ENCODE results near the gene CAMTA1.
"Not testable (repeated sequence)": the region's sequence is repeated elsewhere in the genome, so short reads cannot be mapped to it uniquely, and the experiment has no call there.

The CAMTA1 gene

DNA sequence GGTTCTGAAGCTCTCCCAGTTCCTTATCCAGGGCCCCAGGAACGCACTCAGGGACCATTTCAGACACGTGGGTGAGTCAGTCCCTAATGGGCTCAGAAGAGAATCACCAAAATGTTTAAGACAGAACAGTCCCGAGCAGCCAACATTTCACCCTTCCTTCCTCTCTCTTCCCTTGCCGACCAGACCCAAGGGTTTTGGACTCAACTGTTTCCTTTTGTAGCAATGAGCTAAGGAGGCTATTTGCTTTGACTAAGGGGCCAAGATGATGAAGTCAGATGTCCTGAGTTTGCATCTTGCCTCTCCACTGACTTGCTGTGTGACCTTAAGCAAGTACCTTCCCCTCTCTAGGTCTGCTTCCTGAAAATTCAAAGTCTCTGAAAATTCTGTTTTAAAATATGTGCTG, 513.5 kb downstream of the CAMTA1 start:
- no peak for DNase-seq

GRCh38 chr1:7299329-7299799, 514.1 kb downstream of the CAMTA1 start:
- no peak for DNase-seq

DNA sequence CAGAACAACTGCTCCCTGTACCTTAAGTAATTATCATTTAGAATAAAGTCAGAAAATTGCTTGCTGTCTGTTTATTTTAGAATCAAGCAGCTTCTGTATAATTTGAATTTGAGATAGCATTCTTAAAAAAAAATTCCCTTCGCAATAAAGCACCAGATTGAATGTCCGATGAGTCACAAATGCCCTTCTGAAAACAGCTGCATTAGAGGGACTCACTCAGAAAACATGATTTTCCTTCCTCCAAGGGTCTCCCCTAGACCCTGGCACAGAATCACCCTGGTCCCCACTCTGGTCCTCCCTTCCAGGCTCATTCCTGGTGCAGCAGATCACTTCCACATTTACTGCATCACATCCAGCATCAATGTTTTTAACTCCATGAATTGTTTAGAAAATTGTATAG, 514.7 kb downstream of the CAMTA1 start:
- no peak for DNase-seq

GRCh38 chr1:7300893-7301663, 515.8 kb downstream of the CAMTA1 start:
- no peak for DNase-seq

GRCh38 chr1:7301664-7301981, 516.4 kb downstream of the CAMTA1 start:
- no peak for DNase-seq

DNA sequence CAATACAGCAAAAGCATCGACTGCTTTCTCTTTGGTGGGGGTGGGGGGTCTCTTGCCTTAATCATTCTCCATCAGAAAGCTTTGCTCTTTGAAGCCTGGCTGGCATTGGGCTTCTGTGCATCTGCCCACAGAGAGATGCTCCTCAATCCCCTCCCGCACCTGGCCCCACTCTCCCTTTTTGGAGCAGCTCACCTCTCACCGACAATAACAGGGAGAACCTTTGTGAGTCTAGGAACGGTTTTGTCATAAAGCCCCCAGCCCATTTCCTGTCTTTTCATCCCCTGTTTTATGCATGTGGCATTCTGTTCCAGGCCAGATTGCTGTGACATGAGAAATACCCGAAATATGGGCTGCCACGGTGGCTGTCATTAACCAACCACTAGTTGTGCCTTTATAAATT, 516.9 kb downstream of the CAMTA1 start:
- no peak for DNase-seq

DNA sequence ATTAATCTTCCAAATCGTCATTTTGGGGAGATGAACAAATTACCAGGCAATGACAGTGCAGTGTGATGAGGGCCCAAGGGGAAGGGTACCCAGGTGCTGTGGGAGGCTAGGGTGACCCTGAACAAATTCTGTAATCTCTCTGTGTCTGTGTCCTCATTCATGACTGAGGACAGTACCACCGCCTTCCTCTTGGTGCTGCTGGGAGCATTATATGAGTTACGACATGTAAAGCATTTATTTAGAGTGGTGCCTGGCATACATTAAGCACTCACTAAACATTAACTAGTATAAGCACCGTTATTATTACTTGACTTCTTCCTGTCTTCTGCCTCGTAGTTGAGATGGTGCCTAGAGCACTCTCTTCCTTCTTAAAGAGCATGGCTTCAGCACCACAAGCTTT, 517.6 kb downstream of the CAMTA1 start:
- no peak for DNase-seq

DNA sequence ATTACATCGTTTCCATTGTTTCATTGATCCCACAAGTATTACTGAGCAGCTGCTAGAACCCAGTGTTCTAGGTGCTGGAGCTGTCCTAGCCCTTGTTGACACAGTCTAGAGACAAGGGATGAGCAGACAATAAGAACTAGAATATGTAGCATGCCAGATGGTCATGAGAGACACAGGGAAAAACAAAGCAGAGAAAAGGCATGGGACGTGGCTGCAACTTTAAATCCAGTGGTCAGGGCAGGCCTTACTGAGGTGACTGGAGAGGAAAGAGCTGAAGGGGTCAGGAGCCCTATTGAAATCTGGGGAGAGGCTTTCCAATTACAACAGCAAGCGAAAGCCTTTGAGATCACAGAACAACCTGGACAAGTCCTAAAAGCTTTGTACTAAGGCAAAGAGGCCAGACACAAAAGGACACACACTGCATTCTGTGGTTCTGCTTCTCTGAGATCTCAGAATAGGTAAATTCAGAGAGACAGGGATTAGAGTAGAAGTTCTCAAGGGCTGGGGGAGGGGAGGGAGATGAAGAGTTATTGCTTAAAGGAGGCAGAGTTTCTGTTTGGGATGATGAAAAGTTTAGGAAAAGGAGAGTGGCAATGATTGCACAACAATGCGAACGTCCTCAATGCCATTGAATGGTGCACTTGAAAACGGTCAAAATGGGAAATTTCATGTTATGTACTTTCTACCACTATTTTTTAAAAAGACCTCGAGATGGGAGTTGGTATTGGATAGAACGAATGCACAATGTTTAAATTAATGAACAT, 518.5 kb downstream of the CAMTA1 start:
- no peak for DNase-seq

DNA sequence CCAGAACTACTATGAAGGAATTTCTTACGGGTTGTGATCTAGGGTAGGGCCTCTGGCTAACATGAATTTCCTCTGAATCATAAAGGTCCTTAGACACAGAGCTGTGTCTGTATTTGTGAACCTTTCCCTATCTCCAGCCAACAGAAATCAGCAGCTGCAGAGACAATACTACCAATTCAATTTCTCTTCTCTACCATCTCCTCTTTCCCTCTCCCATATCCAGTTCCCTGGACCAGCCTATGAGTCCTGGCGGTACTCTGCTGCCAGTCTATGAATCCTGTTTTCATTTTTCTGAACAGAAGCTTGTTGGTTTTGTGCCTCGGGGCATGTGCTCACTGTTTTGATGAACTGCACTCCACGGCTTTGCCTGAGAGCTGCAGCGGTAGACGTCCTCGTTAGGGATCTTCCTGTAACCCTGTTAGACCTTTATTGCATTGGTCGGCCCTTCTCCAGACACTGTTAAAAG, 527.9 kb downstream of the CAMTA1 start:
- no peak for DNase-seq

DNA sequence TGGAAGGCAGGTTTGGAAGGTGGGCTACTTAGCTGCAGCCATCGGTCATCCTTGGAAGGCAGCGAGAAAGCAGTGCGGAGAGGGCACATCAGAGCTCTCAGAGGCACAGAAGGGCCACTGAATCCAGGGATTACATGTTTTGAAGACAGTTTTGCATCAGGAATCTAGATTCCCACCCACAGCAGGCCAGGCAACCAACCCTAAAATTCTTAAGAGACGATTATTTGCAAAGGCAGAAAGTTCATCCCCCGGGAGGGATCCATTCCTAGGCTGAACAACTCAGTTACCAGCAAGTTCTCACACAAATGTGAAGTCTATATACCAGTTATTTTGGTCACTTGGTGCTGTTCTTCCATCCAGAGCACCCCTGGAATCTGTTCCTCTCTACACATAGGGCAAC, 528.6 kb downstream of the CAMTA1 start:
- DNase-seq: no peak

GRCh38 chr1:7315316-7315715, 530.1 kb downstream of the CAMTA1 start:
- no peak for DNase-seq

DNA sequence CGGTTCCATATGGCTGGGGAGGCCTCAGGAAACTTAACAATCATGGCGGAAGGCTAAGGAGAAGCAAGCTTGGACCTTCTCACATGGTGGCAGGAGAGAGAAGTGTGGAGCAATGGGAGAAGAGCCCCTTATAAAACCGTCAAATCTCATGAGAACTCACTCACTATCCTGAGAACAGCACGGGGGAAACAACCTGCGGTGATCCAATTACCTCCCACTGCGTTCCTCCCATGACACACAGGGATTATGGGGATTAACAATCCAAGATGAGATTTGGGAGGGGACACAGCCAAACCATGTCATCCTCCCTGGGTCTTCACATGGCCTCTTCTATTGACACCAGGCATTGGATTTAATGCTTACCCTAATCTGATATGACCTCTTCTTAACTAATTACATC, 530.7 kb downstream of the CAMTA1 start:
- DNase-seq: no peak

DNA sequence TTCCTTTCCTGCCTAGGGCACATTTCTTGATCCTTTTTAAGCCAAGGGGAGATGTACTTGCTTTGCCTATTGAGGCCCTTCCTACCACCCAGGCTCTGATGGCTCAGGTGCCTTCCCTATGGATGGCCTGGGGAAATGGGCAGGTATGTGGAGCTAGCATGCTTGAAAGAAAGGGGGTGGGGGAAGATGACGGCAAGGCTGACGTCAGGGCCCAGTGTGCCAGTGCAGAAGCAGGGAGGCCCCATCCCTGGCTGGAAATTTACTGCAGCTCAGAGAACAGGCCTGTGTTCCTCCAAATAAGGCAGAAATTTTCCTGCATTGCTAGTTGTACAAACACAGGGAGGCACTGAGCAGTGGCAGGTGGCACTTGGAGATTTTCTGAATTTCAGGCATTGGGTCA, 532.6 kb downstream of the CAMTA1 start:
- DNase-seq: no peak

DNA sequence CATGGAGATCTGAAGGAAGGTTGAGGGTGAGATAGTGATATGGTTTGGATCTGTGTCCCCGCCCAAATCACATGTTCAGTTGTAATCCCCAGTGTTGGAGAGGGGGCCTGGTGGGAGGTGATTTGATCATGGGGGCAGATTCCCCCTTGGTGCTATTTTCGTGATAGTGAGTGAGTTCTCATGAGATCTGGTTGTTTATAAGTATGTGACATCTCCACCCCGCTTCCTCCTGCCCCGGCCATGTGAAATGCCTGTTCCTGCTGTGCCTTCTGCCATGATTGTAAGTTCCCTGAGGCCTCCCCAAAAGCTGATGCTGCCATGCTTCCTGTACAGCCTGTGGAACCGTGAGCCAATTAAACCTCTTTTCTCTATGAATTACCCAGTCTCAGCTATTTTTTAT, 533.9 kb downstream of the CAMTA1 start:
- no peak for DNase-seq

GRCh38 chr1:7320661-7321060, 535.4 kb downstream of the CAMTA1 start:
- no peak for DNase-seq

GRCh38 chr1:7322283-7322785, 537.1 kb downstream of the CAMTA1 start:
- DNase-seq: no peak

DNA sequence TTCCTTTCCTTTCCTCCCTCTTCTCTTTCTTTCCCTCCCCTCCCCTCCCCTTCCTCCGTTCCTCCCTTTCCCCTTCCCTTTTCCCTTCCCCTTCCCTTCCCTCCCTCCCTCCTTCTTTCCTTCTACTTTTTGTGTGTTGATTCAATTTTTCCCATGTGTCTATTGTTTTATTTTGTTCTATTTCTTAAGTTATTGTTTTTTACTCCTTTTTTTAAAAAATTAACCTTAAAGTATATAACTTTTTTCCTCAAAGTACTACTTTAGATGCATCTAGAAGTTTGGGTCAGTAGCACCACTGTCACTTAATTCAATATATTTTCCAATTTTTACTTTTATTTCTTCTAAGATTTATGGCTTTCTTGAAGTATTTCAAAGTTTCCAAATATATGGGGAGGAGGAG, 537.7 kb downstream of the CAMTA1 start:
- DNase-seq: no peak

- DNase-seq: no peak
Observed at GRCh38 chr1:7325254-7325653, 540.0 kb downstream of the CAMTA1 start.

DNA sequence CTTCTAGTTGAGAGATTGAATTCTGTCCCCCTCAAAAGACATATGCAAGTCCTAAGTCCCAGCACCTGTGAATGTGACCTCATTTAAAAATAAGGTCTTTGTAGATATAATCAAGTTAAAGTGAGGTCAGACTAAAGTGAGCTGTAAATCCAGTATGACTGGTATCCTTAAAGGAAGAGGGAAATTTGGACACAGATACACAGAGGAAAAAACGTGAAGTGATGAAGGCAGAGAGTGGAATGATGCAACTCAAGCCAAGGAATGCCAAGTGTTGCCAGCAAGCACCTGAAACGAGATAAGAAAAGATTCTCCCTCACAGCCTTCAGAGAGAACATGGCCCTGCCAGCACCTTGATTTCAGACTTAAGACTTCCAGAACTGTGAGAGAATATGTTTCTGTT, 541.1 kb downstream of the CAMTA1 start:
- DNase-seq: no peak

DNA sequence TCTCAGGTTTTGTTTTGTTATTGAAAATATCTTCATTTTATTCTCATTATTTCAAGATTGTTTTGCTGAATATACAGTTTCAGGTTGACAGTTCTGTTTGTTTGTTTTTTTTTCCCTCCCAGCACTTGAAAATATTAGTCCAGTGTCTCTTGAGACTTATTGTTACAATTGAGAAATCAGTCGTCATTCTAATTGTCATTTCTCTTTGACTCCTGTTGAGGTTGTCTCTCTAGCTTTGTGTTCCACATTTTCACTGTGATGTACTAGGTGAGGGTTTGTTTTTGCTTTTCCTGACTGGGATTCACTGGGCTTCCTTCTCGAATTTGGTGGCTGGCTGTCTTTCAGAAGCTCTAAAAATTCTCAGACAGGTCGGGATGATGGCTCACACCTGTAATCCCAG, 542.6 kb downstream of the CAMTA1 start:
- DNase-seq: no peak

DNA sequence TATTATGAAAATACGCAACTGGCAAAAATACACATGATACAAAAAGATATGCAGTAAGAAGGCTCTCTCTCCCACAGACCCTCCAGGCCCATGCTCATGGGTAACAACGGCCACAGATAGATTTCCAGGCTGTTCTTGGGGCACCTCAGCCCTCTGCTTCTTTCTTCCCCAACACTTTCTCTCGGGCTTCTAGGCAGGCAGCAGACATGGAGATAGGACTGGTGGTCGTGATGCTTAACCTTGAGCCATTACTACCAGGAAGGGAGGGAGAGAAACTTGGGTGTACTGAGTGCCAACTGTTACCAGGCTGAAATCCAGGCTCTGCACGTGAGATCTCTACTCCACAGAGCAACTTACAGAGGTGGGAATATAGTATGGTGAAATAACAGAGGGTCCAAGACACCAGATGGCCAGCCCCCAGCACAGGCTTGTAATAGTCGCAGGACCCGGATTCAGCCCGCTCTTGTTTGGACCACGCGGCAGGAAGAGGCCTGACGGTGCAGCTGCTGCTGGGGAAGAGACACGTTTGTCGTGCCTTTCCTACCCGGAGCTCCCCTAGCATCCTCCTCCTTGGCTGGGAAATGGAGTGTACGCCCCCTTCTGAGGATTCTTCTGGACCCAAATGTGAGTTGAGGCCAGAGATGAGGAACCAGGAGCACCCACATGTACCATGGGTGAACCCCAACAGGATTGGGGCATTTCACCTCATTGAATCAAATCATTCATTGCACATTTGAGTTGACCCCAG, 544.8 kb downstream of the CAMTA1 start:
- DNase-seq: no peak

GRCh38 chr1:7330726-7331125, 545.5 kb downstream of the CAMTA1 start:
- not testable (repeated sequence) for DNase-seq

- no peak for DNase-seq
Observed at GRCh38 chr1:7331926-7332535, 546.8 kb downstream of the CAMTA1 start.

Measured in activated naive CD4-positive, alpha-beta T cell (primary cell).